NCI-H524 treated with DMSO at 0.1 percent for 48 hours (cell line): ENCODE results near the gene CCR3.

Experiments
- DNase-seq: peaks from one replicate; lab custom pipeline; 2025; lab: John Stamatoyannopoulos, UW

Gene CCR3

GRCh38 chr3:46298871-46299607, 56.8 kb downstream of the CCR3 start:
- DNase-seq = no peak

GRCh38 chr3:46299608-46300460, 57.6 kb downstream of the CCR3 start:
- DNase-seq = no peak

DNA sequence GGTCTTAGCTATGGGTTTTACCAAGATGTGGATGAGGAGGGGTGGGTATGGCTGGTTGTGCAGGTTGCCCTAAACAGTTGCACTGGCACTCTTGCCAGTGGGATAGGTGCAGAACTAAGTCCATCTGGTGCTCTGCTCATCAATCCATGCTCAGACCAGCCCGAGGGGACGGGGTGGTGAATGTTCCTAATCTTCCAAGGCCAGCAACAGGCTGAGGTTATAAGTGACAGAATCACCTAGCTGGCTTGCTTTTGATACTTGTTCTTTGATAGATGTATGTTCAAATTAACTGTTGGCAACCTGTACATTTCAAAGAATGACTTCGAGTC, 58.2 kb downstream of the CCR3 start:
- DNase-seq = no peak

DNA sequence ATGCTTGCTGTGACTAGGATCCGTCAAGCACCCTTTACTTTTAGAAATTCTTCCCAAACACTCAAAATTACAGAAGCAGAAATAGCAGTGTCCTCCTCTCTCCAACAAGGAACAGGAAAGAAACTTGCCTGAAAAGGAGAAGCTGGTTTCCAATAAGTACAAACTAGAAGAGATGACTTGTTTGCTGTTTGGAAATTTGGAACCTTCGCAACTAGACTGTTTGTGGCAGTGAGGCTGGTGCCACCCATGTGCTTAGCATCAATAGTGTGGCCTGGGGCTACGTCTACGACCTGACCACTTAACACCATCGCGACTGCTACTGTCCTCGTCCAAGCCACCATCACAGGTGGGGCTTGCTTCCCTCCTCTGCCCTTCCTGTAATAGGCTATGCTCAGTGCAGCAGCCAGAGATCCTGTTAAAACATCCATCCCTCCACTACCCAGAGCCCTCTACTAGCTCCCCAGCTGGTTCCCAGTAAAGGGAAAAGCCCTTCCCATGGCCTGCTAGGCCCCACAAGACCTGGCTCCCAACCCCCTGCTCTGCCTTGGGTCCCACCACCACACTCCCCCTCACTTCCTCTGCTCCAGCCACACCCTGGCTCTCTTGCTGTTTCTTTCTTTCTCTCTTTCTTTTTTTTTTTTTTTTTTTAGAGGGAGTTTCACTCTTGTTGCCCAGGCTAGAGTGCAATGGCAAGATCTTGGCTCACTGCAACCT, 59.0 kb downstream of the CCR3 start:
- DNase-seq = no peak

DNA sequence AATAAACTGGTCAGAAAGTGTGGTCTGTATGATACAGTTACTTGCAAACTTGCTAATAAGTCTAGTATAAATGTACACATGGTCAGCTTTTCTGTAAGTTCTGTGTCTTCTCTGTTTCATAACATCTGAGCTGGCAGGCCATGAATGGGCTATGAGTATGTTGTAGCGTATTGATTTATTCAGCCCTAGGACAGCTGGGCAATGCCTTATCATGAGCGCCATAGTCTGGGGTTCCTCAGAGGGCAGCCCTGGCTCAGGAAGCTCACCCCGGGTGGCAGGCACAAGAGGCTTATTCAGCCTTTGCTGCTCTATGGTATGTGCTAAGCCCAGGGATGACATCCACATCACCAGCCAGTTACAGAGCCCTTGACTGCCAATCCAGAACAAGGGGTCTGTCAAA, 61.0 kb downstream of the CCR3 start:
- DNase-seq = no peak

- DNase-seq = no peak
Observed at GRCh38 chr3:46304739-46305138, 62.5 kb downstream of the CCR3 start.

DNA sequence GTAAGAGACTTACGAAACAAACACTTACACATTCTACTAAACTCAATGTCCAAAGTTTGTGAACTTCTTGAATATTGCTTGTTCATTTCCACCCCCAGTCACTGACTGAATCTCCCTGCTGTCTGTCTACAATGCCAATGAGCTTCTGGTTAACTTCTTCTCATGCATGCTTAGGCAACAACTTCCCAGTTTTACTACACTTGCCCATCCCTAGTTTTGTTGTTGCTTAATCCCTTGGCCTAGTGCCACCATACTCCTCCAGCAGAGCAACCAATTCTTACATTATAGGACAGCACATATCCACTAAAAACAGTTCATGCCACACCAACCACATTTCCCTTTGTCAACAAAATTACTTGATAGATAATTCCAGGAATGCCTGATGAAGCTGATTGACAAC, 70.7 kb downstream of the CCR3 start:
- no peak for DNase-seq

DNA sequence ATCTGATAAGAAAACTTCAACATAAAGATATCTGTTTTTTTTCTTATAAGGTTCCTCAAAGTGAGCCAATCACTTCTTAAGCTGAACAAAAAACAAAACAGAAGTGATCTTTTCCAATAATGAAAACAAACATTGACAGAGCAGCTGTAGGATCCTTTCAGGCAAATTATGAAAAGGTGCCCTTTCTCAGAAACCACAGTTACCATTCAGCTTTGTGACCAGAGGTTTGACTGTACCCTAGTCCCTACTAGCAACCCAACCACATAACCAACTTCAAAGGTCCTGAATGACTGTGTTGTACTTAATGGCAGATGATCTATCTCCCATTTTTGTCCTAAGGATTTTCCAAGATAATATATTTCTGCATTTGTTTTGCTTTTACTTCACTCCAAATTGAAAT, 72.3 kb downstream of the CCR3 start:
- DNase-seq = no peak

- DNase-seq = no peak
Observed at GRCh38 chr3:46316206-46316605, 73.9 kb downstream of the CCR3 start.
